Calu3 (cell line): ENCODE measurements around the gene MYO5A. TPM values are rescaled to one million over a fixed set of nuclear protein-coding genes. Genes with fewer than 3 reads are reported as not detected.

Experiments used
- BruUV-seq: library from RNA; stranded (reverse); fragments of 400-500 nt; replicated peaks from 2 replicates; lab custom pipeline; 2021; lab: Mats Ljungman, UMichigan
- CTCF ChIA-PET: fragments of 300-600 bp; sonication (Branson Sonifier 250); formaldehyde crosslinking; loops from one replicate; lab custom pipeline; 2022; ENCODE audit warnings: antibody characterized with exemption; lab: Charles Lee
- DNase-seq: peaks from one replicate; pipeline ENCODE4 v3.0.0; 2022
- H3K27ac Mint-ChIP-seq: one replicate; pipeline ENCODE4 v1.8.0; 2022; ENCODE audit warnings: mixed read lengths; ENCODE audit not compliant: unreplicated experiment
- H3K27me3 Mint-ChIP-seq: one replicate; pipeline ENCODE4 v1.8.0; 2022; ENCODE audit warnings: mixed read lengths; ENCODE audit not compliant: unreplicated experiment
- H3K36me3 Mint-ChIP-seq: one replicate; pipeline ENCODE4 v1.8.0; 2022; ENCODE audit warnings: mild to moderate bottlenecking, moderate library complexity, mixed read lengths; ENCODE audit not compliant: insufficient read depth, unreplicated experiment
- H3K4me1 Mint-ChIP-seq: one replicate; pipeline ENCODE4 v1.8.0; 2022; ENCODE audit warnings: mild to moderate bottlenecking, low read depth, mixed read lengths; ENCODE audit not compliant: unreplicated experiment
- H3K4me3 Mint-ChIP-seq: one replicate; pipeline ENCODE4 v1.8.0; 2022; ENCODE audit warnings: mild to moderate bottlenecking, low read depth, moderate library complexity, mixed read lengths; ENCODE audit not compliant: unreplicated experiment
- H3K9me3 Mint-ChIP-seq: one replicate; pipeline ENCODE4 v1.8.0; 2022; ENCODE audit warnings: low read depth, mixed read lengths; ENCODE audit not compliant: unreplicated experiment
- CTCF ChIP-seq: fragments of 200-600 bp; IDR thresholded peaks from one replicate; pipeline ENCODE4 v1.8.0; 2022; ENCODE audit warnings: antibody characterized with exemption; ENCODE audit not compliant: unreplicated experiment
- intact Hi-C: fragments of 100-400 bp; cut with micrococcal nuclease; formaldehyde crosslinking; loops from one replicate; pipeline ENCODE4 v1.10.0; 2022; ENCODE audit not compliant: unreplicated experiment
- total RNA-seq: library from RNA; stranded (reverse); gene quantifications from 2 replicates; pipeline ENCODE4 v1.2.3, GENCODE V29; 2022

MYO5A gene
- total RNA-seq, 1 experiment from 2014 or later = 6.1 TPM

- Mint-ChIP-seq H3K4me3 (no peak overlapping the region), H3K27ac (no peak overlapping the region), H3K27me3 (no peaks in the 10 kb centered on the region), H3K9me3 (no peaks in the 10 kb centered on the region), H3K4me1 (no peaks in the 10 kb centered on the region), H3K36me3 (peaks cover 16% of the 10 kb centered on the region)
- TF ChIP-seq CTCF = no peak
- DNase-seq = no peak
- no TSS peak for BruUV-seq
- intact Hi-C loops = no loop called here
- CTCF ChIA-PET = interaction anchor here (1.0 kb wide), 1 partner anchor 14 kb away, joined by 3 read pairs; no protein-coding TSS in a partner anchor
Observed at GRCh38 chr15:52278636-52279367, 249.9 kb downstream of the MYO5A start.

GRCh38 chr15:52278135-52278534, 250.5 kb downstream of the MYO5A start:
- no peak for TF ChIP-seq CTCF
- H3K4me1 Mint-ChIP-seq = no peaks in the 10 kb centered on the region
- no peak overlapping the region for H3K27ac Mint-ChIP-seq
- DNase-seq = no peak
- BruUV-seq = no TSS peak
- peaks cover 16% of the 10 kb centered on the region for H3K36me3 Mint-ChIP-seq
- no peaks in the 10 kb centered on the region for H3K9me3 Mint-ChIP-seq
- CTCF ChIA-PET = interaction anchor here (0.5 to 1.0 kb wide), 2 partner anchors 15 to 108 kb away, joined by 3 read pairs; no protein-coding TSS in a partner anchor
- intact Hi-C loops = no loop called here
- no peak overlapping the region for H3K4me3 Mint-ChIP-seq
- no peaks in the 10 kb centered on the region for H3K27me3 Mint-ChIP-seq

GRCh38 chr15:52277575-52277974, 251.1 kb downstream of the MYO5A start:
- DNase-seq = no peak
- H3K36me3 Mint-ChIP-seq = peaks cover 12% of the 10 kb centered on the region
- no peak overlapping the region for H3K4me3 Mint-ChIP-seq
- TF ChIP-seq CTCF = no peak
- CTCF ChIA-PET = interaction anchor here (0.5 kb wide), 1 partner anchor 109 kb away, joined by 3 read pairs; no protein-coding TSS in a partner anchor
- H3K27ac Mint-ChIP-seq = no peak overlapping the region
- intact Hi-C loops = no loop called here
- no TSS peak for BruUV-seq
- no peaks in the 10 kb centered on the region for H3K27me3 Mint-ChIP-seq
- H3K9me3 Mint-ChIP-seq = no peaks in the 10 kb centered on the region
- no peaks in the 10 kb centered on the region for H3K4me1 Mint-ChIP-seq

- DNase-seq = no peak
- Mint-ChIP-seq H3K4me1 (no peaks in the 10 kb centered on the region), H3K36me3 (peaks cover 23% of the 10 kb centered on the region), H3K27me3 (no peaks in the 10 kb centered on the region), H3K27ac (no peak overlapping the region), H3K9me3 (no peaks in the 10 kb centered on the region), H3K4me3 (no peak overlapping the region)
- CTCF ChIA-PET = no interaction called here
- no peak for TF ChIP-seq CTCF
- no TSS peak for BruUV-seq
- intact Hi-C loops = no loop called here
Observed at GRCh38 chr15:52276256-52276770, 252.4 kb downstream of the MYO5A start.
